ENCODE measurements around the gene RPAP3. TPM values are rescaled to one million over a fixed set of nuclear protein-coding genes. Genes with fewer than 3 reads are reported as not detected.
A peak's percentile ranks its signal among the peaks of the same experiment; 100 is the strongest.
"Not testable (repeated sequence)": the region's sequence is repeated elsewhere in the genome, so short reads cannot be mapped to it uniquely, and the experiment has no call there.

RPAP3 gene
- polyA plus RNA-seq, 1 experiment, result 28.2 TPM

DNA sequence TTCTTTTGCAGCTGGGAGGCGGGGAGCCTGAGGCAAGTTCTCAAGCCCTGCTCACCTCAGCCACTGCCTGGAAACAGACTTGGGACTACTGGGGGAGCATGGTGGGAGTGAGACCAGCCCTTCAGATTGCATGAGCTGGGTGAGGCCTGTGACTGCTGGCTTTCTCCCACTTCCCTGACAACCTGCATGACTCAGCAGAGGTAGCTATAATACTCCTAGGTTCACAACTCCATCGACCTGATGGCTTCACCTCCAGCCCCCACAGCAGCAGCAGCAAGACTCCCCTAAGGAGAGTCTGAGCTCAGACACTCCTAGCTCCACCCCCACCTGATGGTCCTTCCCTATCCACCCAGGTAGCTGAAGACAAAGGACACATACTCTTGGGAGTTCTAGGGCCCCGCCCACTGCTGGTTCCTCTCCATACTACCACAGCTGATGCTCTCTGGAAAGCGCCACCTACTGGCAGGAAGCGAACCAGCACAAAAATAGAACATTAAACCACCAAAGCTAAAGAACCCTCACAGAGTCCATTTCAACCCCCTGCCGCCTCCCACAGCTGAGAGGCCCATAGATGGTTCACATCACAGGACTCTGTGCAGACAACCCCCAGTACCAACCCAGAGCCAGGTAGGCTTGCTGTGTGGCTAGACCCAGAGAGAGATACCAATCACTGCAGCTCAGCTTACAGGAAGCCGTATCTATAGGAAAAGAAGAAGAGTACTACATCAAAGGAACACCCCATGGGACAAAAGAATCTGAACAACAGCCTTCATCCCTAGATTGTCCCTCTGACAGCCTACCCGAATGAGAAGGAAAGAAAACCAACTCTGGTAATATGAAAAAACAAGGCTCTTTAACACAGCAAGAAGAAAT, 68.7 kb downstream of the RPAP3 start:
- ChIA-PET POLR2A (interaction anchor here (0.6 to 0.8 kb wide), 2 partner anchors 130 to 1105 kb away, joined by 3 to 7 read pairs; no protein-coding TSS in a partner anchor), CTCF (interaction anchor here (0.8 to 2.9 kb wide), 9 partner anchors 10 to 604 kb away, joined by 3 to 11 read pairs (median 4); no protein-coding TSS in a partner anchor)
- TF ChIP-seq, protein P1, sequence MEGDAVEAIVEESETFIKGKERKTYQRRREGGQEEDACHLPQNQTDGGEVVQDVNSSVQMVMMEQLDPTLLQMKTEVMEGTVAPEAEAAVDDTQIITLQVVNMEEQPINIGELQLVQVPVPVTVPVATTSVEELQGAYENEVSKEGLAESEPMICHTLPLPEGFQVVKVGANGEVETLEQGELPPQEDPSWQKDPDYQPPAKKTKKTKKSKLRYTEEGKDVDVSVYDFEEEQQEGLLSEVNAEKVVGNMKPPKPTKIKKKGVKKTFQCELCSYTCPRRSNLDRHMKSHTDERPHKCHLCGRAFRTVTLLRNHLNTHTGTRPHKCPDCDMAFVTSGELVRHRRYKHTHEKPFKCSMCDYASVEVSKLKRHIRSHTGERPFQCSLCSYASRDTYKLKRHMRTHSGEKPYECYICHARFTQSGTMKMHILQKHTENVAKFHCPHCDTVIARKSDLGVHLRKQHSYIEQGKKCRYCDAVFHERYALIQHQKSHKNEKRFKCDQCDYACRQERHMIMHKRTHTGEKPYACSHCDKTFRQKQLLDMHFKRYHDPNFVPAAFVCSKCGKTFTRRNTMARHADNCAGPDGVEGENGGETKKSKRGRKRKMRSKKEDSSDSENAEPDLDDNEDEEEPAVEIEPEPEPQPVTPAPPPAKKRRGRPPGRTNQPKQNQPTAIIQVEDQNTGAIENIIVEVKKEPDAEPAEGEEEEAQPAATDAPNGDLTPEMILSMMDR (IDR thresholded peaks at IDR 0.05; ENCODE audit: low read depth, low read length), result peak; percentile 46
- no peak overlapping the region for H3K4me3 ChIP-seq (ENCODE audit: low read depth, low read length)
- H3K9me3 ChIP-seq (ENCODE audit: control insufficient read depth, insufficient read depth, low read length), result no peaks in the 10 kb centered on the region
- DNase-seq (ENCODE audit: low read depth, low spot score), result no peak
- no peaks in the 10 kb centered on the region for H3K27me3 ChIP-seq (ENCODE audit: control insufficient read depth, insufficient read depth, low read length)
- H3K27ac ChIP-seq (ENCODE audit: low read depth, low read length), result no peak overlapping the region

DNA sequence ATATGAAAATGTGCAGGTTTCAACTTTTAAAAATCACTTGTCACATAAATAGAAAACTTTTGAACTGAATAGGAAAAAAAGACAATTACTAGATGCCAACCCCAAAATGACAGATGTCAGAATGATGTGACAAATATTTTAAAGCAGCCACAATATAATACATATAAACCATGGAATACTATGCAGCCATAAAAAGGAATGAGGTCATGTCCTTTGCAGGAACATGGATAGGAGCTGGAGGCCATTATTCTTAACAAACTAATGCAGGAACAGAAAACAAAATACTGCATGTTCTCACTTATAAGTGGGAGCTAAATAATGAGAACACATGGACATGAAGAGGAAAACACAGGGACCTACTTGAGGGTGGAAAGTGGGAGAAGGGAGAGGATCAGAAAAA, 70.1 kb downstream of the RPAP3 start:
- H3K27ac ChIP-seq (ENCODE audit: low read depth, low read length); H3K4me3 ChIP-seq (ENCODE audit: low read depth, low read length); DNase-seq (ENCODE audit: low read depth, low spot score); H3K27me3 ChIP-seq (ENCODE audit: control insufficient read depth, insufficient read depth, low read length); POLR2A ChIA-PET; H3K9me3 ChIP-seq (ENCODE audit: control insufficient read depth, insufficient read depth, low read length): not testable (repeated sequence)
- CTCF ChIA-PET, result interaction anchor here (0.7 to 2.9 kb wide), 2 partner anchors 16 to 604 kb away, joined by 3 to 10 read pairs; no protein-coding TSS in a partner anchor

DNA sequence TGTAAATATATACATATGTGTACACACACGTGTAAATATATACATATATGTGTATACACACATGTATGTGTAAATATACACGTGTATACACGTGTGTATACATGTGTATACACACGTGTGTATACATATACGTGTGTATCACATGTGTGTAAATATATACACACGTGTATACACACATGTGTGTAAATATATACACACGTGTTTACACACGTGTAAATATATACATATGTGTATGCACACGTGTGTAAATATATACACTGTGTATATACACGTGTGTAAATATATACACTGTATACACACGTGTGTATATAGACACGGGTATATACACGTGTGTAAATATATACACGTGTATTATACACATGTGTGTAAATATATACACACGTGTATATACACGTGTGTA, 71.7 kb downstream of the RPAP3 start:
- no peak for DNase-seq (ENCODE audit: low read depth, low spot score)
- no peak overlapping the region for H3K27ac ChIP-seq (ENCODE audit: low read depth, low read length)
- CTCF ChIA-PET, result no interaction called here
- TF ChIP-seq, protein P1 (IDR thresholded peaks at IDR 0.05; ENCODE audit: low read depth, low read length), result no peak
- H3K9me3 ChIP-seq (ENCODE audit: control insufficient read depth, insufficient read depth, low read length), result no peaks in the 10 kb centered on the region
- POLR2A ChIA-PET, result no interaction called here
- no peaks in the 10 kb centered on the region for H3K27me3 ChIP-seq (ENCODE audit: control insufficient read depth, insufficient read depth, low read length)
- H3K4me3 ChIP-seq (ENCODE audit: low read depth, low read length), result no peak overlapping the region

DNA sequence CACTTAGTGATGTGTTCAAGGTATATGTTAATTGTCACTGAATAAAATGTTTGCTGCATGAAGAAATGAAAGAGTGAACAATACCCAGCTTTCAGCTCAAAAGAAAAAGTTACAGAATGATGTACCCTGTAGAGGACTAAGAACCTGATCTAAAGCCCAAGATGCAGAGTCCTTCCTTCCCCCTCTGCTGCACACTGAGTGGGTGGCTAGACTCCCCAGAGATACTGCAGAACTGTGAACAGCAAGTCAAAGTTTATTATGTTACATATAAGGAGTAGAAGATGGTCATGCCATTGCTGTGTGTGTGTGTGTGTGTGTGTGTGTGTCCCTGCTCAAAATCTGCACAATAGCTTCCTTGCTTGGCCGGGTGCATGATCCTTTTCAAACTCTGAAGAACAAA, 83.9 kb downstream of the RPAP3 start:
- no peak for DNase-seq (ENCODE audit: low read depth, low spot score)
- TF ChIP-seq, protein P1 (IDR thresholded peaks at IDR 0.05; ENCODE audit: low read depth, low read length), result no peak
- H3K27ac ChIP-seq (ENCODE audit: low read depth, low read length), result no peak overlapping the region
- ChIA-PET POLR2A (no interaction called here), CTCF (no interaction called here)
- no peak overlapping the region for H3K4me3 ChIP-seq (ENCODE audit: low read depth, low read length)
- no peaks in the 10 kb centered on the region for H3K9me3 ChIP-seq (ENCODE audit: control insufficient read depth, insufficient read depth, low read length)
- no peaks in the 10 kb centered on the region for H3K27me3 ChIP-seq (ENCODE audit: control insufficient read depth, insufficient read depth, low read length)

DNA sequence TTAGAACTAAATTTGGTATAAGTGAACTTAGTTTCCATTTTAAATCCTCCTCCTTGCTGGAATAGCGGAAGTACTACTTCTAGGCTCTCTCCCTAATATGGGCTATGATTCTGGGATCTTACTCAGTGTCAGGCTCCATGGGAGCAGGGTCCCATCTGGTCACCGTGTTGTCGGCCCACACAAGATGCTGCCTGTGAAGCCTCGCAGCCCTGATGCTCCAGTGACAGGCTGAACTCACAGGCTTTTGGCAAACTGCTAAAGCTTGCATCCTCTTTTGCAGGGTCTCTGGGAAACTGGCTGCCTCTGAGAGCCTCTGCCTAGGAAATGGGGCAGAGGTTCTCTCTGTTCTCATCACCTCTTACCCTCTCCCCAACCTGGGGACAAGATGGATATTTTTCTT, 88.4 kb downstream of the RPAP3 start:
- H3K9me3 ChIP-seq (ENCODE audit: control insufficient read depth, insufficient read depth, low read length), result peaks cover 12% of the 10 kb centered on the region
- no peaks in the 10 kb centered on the region for H3K27me3 ChIP-seq (ENCODE audit: control insufficient read depth, insufficient read depth, low read length)
- H3K27ac ChIP-seq (ENCODE audit: low read depth, low read length), result no peak overlapping the region
- TF ChIP-seq, protein P1 (IDR thresholded peaks at IDR 0.05; ENCODE audit: low read depth, low read length), result no peak
- CTCF ChIA-PET, result no interaction called here
- no peak overlapping the region for H3K4me3 ChIP-seq (ENCODE audit: low read depth, low read length)
- no peak for DNase-seq (ENCODE audit: low read depth, low spot score)
- POLR2A ChIA-PET, result no interaction called here

Data from AG04450 (cell line).